ENCODE results near the gene SCN5A. TPM values are rescaled to one million over a fixed set of nuclear protein-coding genes. Genes with fewer than 3 reads are reported as not detected.

Gene SCN5A
- total RNA-seq, 2 donors from 2014 or later = 102 to 118 TPM

DNA sequence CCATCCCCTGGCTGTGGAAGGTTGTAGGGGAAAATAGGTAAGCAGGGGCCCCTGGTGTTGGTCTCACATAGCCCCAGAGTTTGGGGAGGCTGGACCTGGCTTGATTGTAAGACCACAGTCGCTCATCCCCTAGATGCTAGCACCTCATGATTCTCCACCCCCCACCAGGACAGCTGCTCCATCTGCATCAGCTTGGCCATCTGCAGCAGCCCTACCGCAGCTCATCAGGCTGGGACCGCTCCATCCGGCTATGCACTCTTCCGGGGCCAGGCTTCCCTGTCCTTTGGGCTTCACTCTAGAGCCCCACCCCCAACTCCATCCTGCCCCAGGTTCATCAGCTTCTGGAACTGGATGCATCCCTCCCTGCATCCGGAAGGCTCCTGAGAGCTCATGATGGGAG lies 12.6 kb downstream of the SCN5A start:
- TF ChIP-seq, protein P1, sequence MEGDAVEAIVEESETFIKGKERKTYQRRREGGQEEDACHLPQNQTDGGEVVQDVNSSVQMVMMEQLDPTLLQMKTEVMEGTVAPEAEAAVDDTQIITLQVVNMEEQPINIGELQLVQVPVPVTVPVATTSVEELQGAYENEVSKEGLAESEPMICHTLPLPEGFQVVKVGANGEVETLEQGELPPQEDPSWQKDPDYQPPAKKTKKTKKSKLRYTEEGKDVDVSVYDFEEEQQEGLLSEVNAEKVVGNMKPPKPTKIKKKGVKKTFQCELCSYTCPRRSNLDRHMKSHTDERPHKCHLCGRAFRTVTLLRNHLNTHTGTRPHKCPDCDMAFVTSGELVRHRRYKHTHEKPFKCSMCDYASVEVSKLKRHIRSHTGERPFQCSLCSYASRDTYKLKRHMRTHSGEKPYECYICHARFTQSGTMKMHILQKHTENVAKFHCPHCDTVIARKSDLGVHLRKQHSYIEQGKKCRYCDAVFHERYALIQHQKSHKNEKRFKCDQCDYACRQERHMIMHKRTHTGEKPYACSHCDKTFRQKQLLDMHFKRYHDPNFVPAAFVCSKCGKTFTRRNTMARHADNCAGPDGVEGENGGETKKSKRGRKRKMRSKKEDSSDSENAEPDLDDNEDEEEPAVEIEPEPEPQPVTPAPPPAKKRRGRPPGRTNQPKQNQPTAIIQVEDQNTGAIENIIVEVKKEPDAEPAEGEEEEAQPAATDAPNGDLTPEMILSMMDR (IDR thresholded peaks at IDR 0.05) = no peak
- no peak for DNase-seq (ENCODE audit: low spot score)
- Histone ChIP-seq H3K27me3 (no peaks in the 10 kb centered on the region), H3K27ac (peak overlapping the region; percentile 53 to 88), H3K4me3 (no peak overlapping the region), H3K36me3 (peaks cover 4% of the 10 kb centered on the region), H3K9me3 (no peaks in the 10 kb centered on the region), H3K4me1 (peaks cover 0 to 60% of the 10 kb centered on the region in 2 donors)

DNA sequence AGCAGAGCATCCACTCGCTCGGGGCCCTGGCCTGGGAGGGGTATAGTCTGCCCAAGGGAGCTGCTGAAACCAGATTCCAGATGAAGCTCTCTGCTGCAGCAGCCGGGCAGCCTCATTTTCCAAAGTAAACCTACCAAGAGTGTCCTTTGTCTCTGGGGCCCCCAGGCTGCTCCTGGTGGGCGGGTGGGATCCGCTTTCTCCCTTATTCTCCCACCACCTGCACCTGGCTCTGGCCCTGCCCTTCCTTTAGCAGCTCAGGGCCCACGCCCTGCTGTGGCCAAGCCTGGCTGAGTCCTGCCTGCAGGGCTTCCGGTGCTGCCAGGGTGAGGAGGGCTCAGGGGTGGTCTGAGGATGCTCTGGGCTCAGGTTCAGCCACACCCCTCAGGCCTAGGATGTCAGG lies 13.0 kb downstream of the SCN5A start:
- DNase-seq (ENCODE audit: low spot score) = no peak

DNA sequence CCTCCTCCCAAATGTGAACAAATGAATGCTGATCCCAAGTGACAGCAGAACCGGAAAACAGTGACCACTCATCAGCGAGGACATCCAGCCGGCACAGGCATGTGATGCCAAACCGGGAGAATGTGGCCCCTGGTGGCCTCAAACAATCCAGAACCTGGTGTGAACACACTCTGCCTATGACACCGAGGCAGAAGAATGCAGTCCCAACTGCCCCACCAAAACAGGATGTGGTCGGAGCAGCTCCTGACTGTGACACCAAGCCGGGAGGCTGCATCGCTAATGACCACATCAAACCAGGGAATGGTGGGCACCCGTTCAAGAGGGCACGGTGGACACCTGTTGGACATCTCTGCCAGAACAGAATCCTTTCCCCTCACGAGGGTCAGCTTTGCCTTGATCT lies 15.4 kb downstream of the SCN5A start:
- TF ChIP-seq, protein P1 (IDR thresholded peaks at IDR 0.05) = no peak
- peaks cover 27% of the 10 kb centered on the region for H3K36me3 ChIP-seq
- peak; percentile 71 for DNase-seq (ENCODE audit: low spot score)
- peaks cover 0 to 51% of the 10 kb centered on the region in 2 donors for H3K4me1 ChIP-seq
- no peaks in the 10 kb centered on the region for H3K9me3 ChIP-seq
- H3K4me3 ChIP-seq = no peak overlapping the region
- no peaks in the 10 kb centered on the region for H3K27me3 ChIP-seq
- peak overlapping the region; percentile 66 to 88 for H3K27ac ChIP-seq

More for the DNA sequence above, 13.0 kb downstream of the SCN5A start:
- Histone ChIP-seq H3K9me3 (no peaks in the 10 kb centered on the region), H3K27ac (peak overlapping the region in 1 of 2 donors; percentile 88), H3K36me3 (peaks cover 6% of the 10 kb centered on the region), H3K4me3 (no peak overlapping the region), H3K27me3 (no peaks in the 10 kb centered on the region), H3K4me1 (peaks cover 0 to 56% of the 10 kb centered on the region in 2 donors)
- TF ChIP-seq, protein P1 (IDR thresholded peaks at IDR 0.05) = no peak

DNA sequence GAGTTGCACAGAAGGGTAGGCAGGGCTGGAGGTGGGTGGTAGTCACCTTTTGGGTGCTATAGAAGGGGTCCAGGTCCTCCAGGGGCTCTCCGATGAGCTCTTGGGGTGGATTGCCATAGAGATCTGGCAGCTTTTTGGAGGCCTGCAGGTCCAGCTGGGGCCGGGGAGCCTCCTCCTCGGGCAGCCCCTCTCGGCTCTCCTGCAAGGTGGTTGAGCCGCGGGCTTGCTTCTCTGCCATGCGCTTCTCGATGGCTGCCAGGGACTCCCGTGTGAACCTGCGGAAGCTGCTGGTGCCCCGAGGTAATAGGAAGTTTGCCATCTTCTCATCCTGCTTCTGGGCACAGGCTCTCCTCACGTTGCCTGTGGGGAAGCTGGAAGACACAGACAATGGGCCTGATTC lies 16.5 kb downstream of the SCN5A start:
- Histone ChIP-seq H3K4me3 (no peak overlapping the region), H3K27ac (peak overlapping the region; percentile 62 to 88), H3K36me3 (peaks cover 38% of the 10 kb centered on the region), H3K4me1 (peaks cover 0 to 46% of the 10 kb centered on the region in 2 donors), H3K9me3 (no peaks in the 10 kb centered on the region), H3K27me3 (no peaks in the 10 kb centered on the region)
- TF ChIP-seq, protein P1 (IDR thresholded peaks at IDR 0.05) = no peak
- DNase-seq (ENCODE audit: low spot score) = no peak

DNA sequence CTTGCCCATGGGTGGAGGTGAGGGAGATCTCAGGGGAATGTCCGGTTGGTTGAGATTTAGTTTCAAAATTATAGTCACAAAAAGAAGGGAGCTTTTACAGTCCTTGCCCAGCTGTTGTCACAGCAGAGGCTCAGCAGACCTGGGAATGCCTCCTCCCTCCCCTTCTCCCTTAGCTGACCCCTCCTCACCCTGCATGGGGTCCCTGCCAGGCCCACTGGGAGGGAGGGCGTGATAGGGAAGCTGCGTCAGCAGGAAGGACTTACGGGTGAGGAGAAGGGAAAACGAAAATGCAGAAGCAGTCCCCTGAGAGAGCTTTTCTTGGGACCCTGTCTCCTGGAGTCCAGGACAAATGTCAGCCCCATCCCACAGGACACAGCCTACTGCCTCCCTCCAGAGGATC lies 18.9 kb downstream of the SCN5A start:
- H3K9me3 ChIP-seq = no peaks in the 10 kb centered on the region
- H3K4me1 ChIP-seq = peaks cover 0 to 37% of the 10 kb centered on the region in 2 donors
- peaks cover 51% of the 10 kb centered on the region for H3K36me3 ChIP-seq
- H3K27ac ChIP-seq = peak overlapping the region; percentile 62 to 88
- DNase-seq (ENCODE audit: low spot score) = no peak
- TF ChIP-seq, protein P1 (IDR thresholded peaks at IDR 0.05) = no peak
- no peaks in the 10 kb centered on the region for H3K27me3 ChIP-seq
- no peak overlapping the region for H3K4me3 ChIP-seq

DNA sequence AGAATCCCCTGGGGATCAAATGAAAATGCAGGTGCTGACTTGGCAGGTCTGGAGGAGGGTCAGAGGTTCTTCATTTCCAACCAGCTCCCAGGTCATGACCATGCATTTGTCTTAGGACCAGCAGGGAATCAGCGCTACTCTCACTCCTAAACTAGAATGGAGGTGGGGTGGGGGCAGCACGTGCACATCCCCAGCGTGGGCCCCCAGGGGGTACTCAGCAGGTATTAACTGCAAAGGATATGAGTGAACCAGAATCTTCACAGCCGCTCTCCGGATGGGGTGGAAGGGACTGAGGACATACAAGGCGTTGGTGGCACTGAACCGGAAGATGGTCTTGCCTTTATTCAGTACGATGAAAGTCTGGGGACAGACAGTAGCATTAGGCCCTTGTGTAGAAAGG lies 19.4 kb downstream of the SCN5A start:
- TF ChIP-seq, protein P1 (IDR thresholded peaks at IDR 0.05) = no peak
- no peak for DNase-seq (ENCODE audit: low spot score)
- H3K4me3 ChIP-seq = no peak overlapping the region
- H3K36me3 ChIP-seq = peaks cover 54% of the 10 kb centered on the region
- H3K27me3 ChIP-seq = no peaks in the 10 kb centered on the region
- H3K27ac ChIP-seq = peak overlapping the region; percentile 62 to 88
- H3K9me3 ChIP-seq = no peaks in the 10 kb centered on the region
- peaks cover 0 to 33% of the 10 kb centered on the region in 2 donors for H3K4me1 ChIP-seq

Measured in right atrium auricular region (tissue), 2 donors.